GM11168 (cell line): ENCODE measurements around the gene MITF.

Experiments
- in situ Hi-C: fragments of 300-500 bp; cut with MboI; formaldehyde crosslinking; loops from one replicate; pipeline ENCODE4 v1.12.0; 2022; ENCODE audit warnings: low sequenced_read_pairs; ENCODE audit not compliant: unreplicated experiment

The MITF gene

GRCh38 chr3:69739204-69740102 is at the start of gene MITF:
MITF (plus strand) TSS chr3:69739464; CDS start chr3:69739598, 134 bp downstream.
- in situ Hi-C loops, result no loop called here

- in situ Hi-C loops, result no loop called here
These were observed 47.4 kb upstream of the MITF start for GRCh38 chr3:69691860-69692259.

GRCh38 chr3:69692761-69693160 is 46.5 kb upstream of the MITF start:
- in situ Hi-C loops, result no loop called here

GRCh38 chr3:69695443-69695842 is 43.8 kb upstream of the MITF start:
- in situ Hi-C loops, result no loop called here

GRCh38 chr3:69695933-69696332 is 43.3 kb upstream of the MITF start:
- in situ Hi-C loops, result no loop called here

- in situ Hi-C loops, result no loop called here
These were observed 42.9 kb upstream of the MITF start for GRCh38 chr3:69696367-69696766.

GRCh38 chr3:69697381-69697780 is 41.9 kb upstream of the MITF start:
- in situ Hi-C loops, result no loop called here

GRCh38 chr3:69698728-69699127 is 40.5 kb upstream of the MITF start:
- in situ Hi-C loops, result no loop called here

GRCh38 chr3:69699183-69699582 is 40.1 kb upstream of the MITF start:
- in situ Hi-C loops, result no loop called here

- in situ Hi-C loops, result no loop called here
These were observed 38.3 kb upstream of the MITF start for GRCh38 chr3:69700949-69701348.

- in situ Hi-C loops, result no loop called here
These were observed 28.9 kb upstream of the MITF start for GRCh38 chr3:69710153-69710977.

GRCh38 chr3:69712269-69712668 is 27.0 kb upstream of the MITF start:
- in situ Hi-C loops, result no loop called here

- in situ Hi-C loops, result no loop called here
These were observed 26.3 kb upstream of the MITF start for GRCh38 chr3:69712933-69713332.

- in situ Hi-C loops, result no loop called here
These were observed 24.1 kb upstream of the MITF start for GRCh38 chr3:69715204-69715603.

- in situ Hi-C loops, result no loop called here
These were observed 23.1 kb upstream of the MITF start for GRCh38 chr3:69716119-69716518.

GRCh38 chr3:69718866-69719586 is 20.2 kb upstream of the MITF start:
- in situ Hi-C loops, result no loop called here

- in situ Hi-C loops, result no loop called here
These were observed 19.6 kb upstream of the MITF start for GRCh38 chr3:69719587-69720122.

- in situ Hi-C loops, result no loop called here
These were observed 18.4 kb upstream of the MITF start for GRCh38 chr3:69720824-69721223.

GRCh38 chr3:69723389-69723788 is 15.9 kb upstream of the MITF start:
- in situ Hi-C loops, result no loop called here

- in situ Hi-C loops, result no loop called here
These were observed 14.4 kb upstream of the MITF start for GRCh38 chr3:69724722-69725435.
